Measurements from ENCODE around the gene USP31.

The USP31 gene

GRCh38 chr16:23114131-23114904 is 34.9 kb downstream of the USP31 start:
- no peak for ATAC-seq
- TF ChIP-seq CSDC2 (CRISPR knock-in tag; IDR thresholded peaks at IDR 0.05) = no peak
- no peak for TF ChIP-seq CREB5 (CRISPR knock-in tag; IDR thresholded peaks at IDR 0.05; ENCODE audit: low read depth)
- TF ChIP-seq TCF4 (CRISPR knock-in tag; IDR thresholded peaks at IDR 0.05; ENCODE audit: borderline replicate concordance) = no peak
- no peak for TF ChIP-seq ISL1 (CRISPR knock-in tag; IDR thresholded peaks at IDR 0.05)

GRCh38 chr16:23113185-23113584 is 36.1 kb downstream of the USP31 start:
- no peak for TF ChIP-seq ZNF565 (CRISPR knock-in tag; conservative IDR thresholded peaks at IDR 0.05; ENCODE audit: low read depth)
- no peak for TF ChIP-seq ESRRG (CRISPR knock-in tag; IDR thresholded peaks at IDR 0.05)
- no peak for TF ChIP-seq ZNF8 (CRISPR knock-in tag; IDR thresholded peaks at IDR 0.05)
- no peak for TF ChIP-seq ISL1 (CRISPR knock-in tag; IDR thresholded peaks at IDR 0.05)
- TF ChIP-seq POU6F1 (CRISPR knock-in tag; IDR thresholded peaks at IDR 0.05; ENCODE audit: borderline replicate concordance, low read depth) = no peak
- no peak for TF ChIP-seq SNAI2 (CRISPR knock-in tag; IDR thresholded peaks at IDR 0.05)
- TF ChIP-seq TCF4 (CRISPR knock-in tag; IDR thresholded peaks at IDR 0.05; ENCODE audit: borderline replicate concordance) = no peak
- no peak for TF ChIP-seq BACH2 (CRISPR knock-in tag; IDR thresholded peaks at IDR 0.05; ENCODE audit: borderline replicate concordance)
- no peak for TF ChIP-seq CREB5 (CRISPR knock-in tag; IDR thresholded peaks at IDR 0.05; ENCODE audit: low read depth)
- no peak for TF ChIP-seq PATZ1 (CRISPR knock-in tag; IDR thresholded peaks at IDR 0.05; ENCODE audit: borderline replicate concordance)
- no peak for TF ChIP-seq PPARA (CRISPR knock-in tag; IDR thresholded peaks at IDR 0.05; ENCODE audit: borderline replicate concordance)
- no peak for TF ChIP-seq ZFP30 (CRISPR knock-in tag; IDR thresholded peaks at IDR 0.05)
- TF ChIP-seq ARNTL (CRISPR knock-in tag; IDR thresholded peaks at IDR 0.05; ENCODE audit: borderline replicate concordance, low read depth) = no peak
- ATAC-seq = no peak

- TF ChIP-seq PATZ1 (CRISPR knock-in tag; IDR thresholded peaks at IDR 0.05; ENCODE audit: borderline replicate concordance) = no peak
- ATAC-seq = no peak
Measured at GRCh38 chr16:23110257-23110899, 38.9 kb downstream of the USP31 start.

- ATAC-seq = no peak
- TF ChIP-seq CSDC2 (CRISPR knock-in tag; IDR thresholded peaks at IDR 0.05) (no peak), POU6F1 (CRISPR knock-in tag; IDR thresholded peaks at IDR 0.05; ENCODE audit: borderline replicate concordance, low read depth) (no peak), CREB5 (CRISPR knock-in tag; IDR thresholded peaks at IDR 0.05; ENCODE audit: low read depth) (no peak), OSR1 (CRISPR knock-in tag; IDR thresholded peaks at IDR 0.05) (no peak), ZNF70 (CRISPR knock-in tag; IDR thresholded peaks at IDR 0.05) (no peak), SNAI2 (CRISPR knock-in tag; IDR thresholded peaks at IDR 0.05) (no peak), PPARA (CRISPR knock-in tag; IDR thresholded peaks at IDR 0.05; ENCODE audit: borderline replicate concordance) (no peak), ZFP30 (CRISPR knock-in tag; IDR thresholded peaks at IDR 0.05) (no peak), CSRNP3 (CRISPR knock-in tag; IDR thresholded peaks at IDR 0.05) (no peak), ZNF8 (CRISPR knock-in tag; IDR thresholded peaks at IDR 0.05) (no peak), PATZ1 (CRISPR knock-in tag; IDR thresholded peaks at IDR 0.05; ENCODE audit: borderline replicate concordance) (no peak), ESRRG (CRISPR knock-in tag; IDR thresholded peaks at IDR 0.05) (no peak)
Measured at GRCh38 chr16:23107936-23108335, 41.3 kb downstream of the USP31 start.

Data from SK-N-SH treated with all-trans-retinoic acid at 6 μM for 48 hours (cell line).